Panc1 (cell line): Measurements from ENCODE around the gene MSANTD3. TPM values are rescaled to one million over a fixed set of nuclear protein-coding genes. Genes with fewer than 3 reads are reported as not detected.

ENCODE experiments used
- ATAC-seq: fragments of 200-7000 bp; cut with Tn5 transposase; 2 replicates; pipeline ENCODE4 v1.9.1; 2020; ENCODE audit warnings: mild to moderate bottlenecking, moderate library complexity
- BruUV-seq: library from RNA; stranded (reverse); fragments of 400-500 nt; replicated peaks from 2 replicates; lab custom pipeline; 2021; lab: Mats Ljungman, UMichigan
- CTCF ChIA-PET: fragments of 300-600 bp; sonication (Branson Sonifier 250); formaldehyde crosslinking; loops from one replicate; lab custom pipeline; 2022; ENCODE audit warnings: antibody characterized with exemption; lab: Charles Lee
- POLR2A ChIA-PET: fragments of 300-600 bp; sonication (Branson Sonifier 250); formaldehyde crosslinking; loops from one replicate; lab custom pipeline; 2022; ENCODE audit warnings: antibody characterized with exemption; lab: Charles Lee
- DNase-seq: peaks from one replicate; pipeline ENCODE4 v3.0.0-alpha.2; 2010; ENCODE audit warnings: low read depth, low spot score
- H3K27ac ChIP-seq: 2 replicates; pipeline ENCODE4 v1.5.1; 2011; ENCODE audit warnings: mild to moderate bottlenecking, low read length, inconsistent platforms
- H3K27me3 ChIP-seq: fragments of 200-500 bp; sonication (Bioruptor generic); 2 replicates; pipeline ENCODE4 v1.6.0; 2014; ENCODE audit warnings: low read length, inconsistent platforms; ENCODE audit not compliant: control insufficient read depth, insufficient read depth
- H3K36me3 ChIP-seq: fragments of 200-500 bp; sonication (Bioruptor generic); 2 replicates; pipeline ENCODE4 v1.5.1; 2014; ENCODE audit warnings: inconsistent platforms, mild to moderate bottlenecking, low read length, moderate library complexity; ENCODE audit not compliant: control insufficient read depth, insufficient read depth
- H3K4me1 ChIP-seq: 2 replicates; pipeline ENCODE4 v1.5.1; 2011; ENCODE audit warnings: inconsistent platforms, mild to moderate bottlenecking, low read length, moderate library complexity; ENCODE audit not compliant: control insufficient read depth, insufficient read depth
- H3K4me3 ChIP-seq, 2 experiments: 2 replicates each; pipeline ENCODE4 v1.5.1; 2011 to 2012; ENCODE audit warnings: low read depth in 2 of 2, low read length in 2 of 2, mild to moderate bottlenecking in 2 of 2, inconsistent platforms in 1 of 2, moderate library complexity in 1 of 2
- H3K9me3 ChIP-seq: fragments of 200-500 bp; sonication (Bioruptor generic); 2 replicates; pipeline ENCODE4 v1.5.1; 2014; ENCODE audit warnings: low read depth, mild to moderate bottlenecking, inconsistent platforms, low read length, moderate library complexity; ENCODE audit not compliant: control insufficient read depth, insufficient read depth
- POLR2AphosphoS5 ChIP-seq: IDR thresholded peaks from 2 replicates; pipeline ENCODE4 v1.6.1; 2012; ENCODE audit warnings: mild to moderate bottlenecking, low read depth, low read length, moderate library complexity
- SIN3A ChIP-seq: IDR thresholded peaks from 2 replicates; pipeline ENCODE4 v1.6.1; 2012; ENCODE audit warnings: low read depth, mild to moderate bottlenecking, low read length, moderate library complexity, borderline replicate concordance; ENCODE audit not compliant: insufficient read depth
- in situ Hi-C: cut with HindIII; loops from 2 replicates; pipeline ENCODE4 v1.10.0; 2016; ENCODE audit warnings: low sequenced_read_pairs, low pct_unique_long_range_greater_than_20kb
- intact Hi-C: fragments of 100-400 bp; cut with micrococcal nuclease; formaldehyde crosslinking; loops from one replicate; pipeline ENCODE4 v1.10.0; 2022; ENCODE audit not compliant: unreplicated experiment
- total RNA-seq: library from RNA; stranded (reverse); gene quantifications from one replicate; pipeline ENCODE4 v1.2.1, GENCODE V29; 2021; ENCODE audit not compliant: unreplicated experiment
- TF ChIP-seq, protein P1 (sequence below), 2 experiments: IDR thresholded peaks; 2 replicates each; pipeline ENCODE4 v1.6.1; 2011 to 2012; ENCODE audit warnings: low read depth in 2 of 2, control low read depth in 1 of 2, low read length in 1 of 2, mild to moderate bottlenecking in 1 of 2, moderate library complexity in 1 of 2; ENCODE audit not compliant: insufficient read depth in 1 of 2
- TF ChIP-seq, protein P2 (sequence below): fragments of 450-650 bp; IDR thresholded peaks from 2 replicates; pipeline ENCODE4 v1.5.1; 2017; ENCODE audit warnings: mild to moderate bottlenecking

Gene MSANTD3
- total RNA-seq, 1 experiment from 2014 or later = 58.7 TPM

DNA sequence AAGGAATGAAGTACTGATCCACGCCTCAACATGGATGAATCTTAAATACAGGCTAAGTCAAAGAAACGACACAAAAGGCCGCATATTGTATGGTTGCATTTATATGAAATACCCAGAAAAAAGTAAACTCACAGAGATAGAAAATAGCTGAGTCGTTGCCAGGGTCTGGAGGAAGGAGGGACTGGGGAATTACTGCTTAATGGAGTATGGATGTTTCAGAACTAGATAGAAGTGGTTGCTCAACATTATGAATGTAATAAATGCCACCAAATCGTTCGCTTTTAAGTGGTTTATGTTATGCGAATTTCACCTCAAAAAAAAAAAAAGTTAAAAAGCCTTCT, 784 bp upstream of the MSANTD3 start:
- POLR2A ChIA-PET = interaction anchor here (0.7 kb wide), 1 partner anchor 160 kb away, joined by 8 read pairs; no protein-coding TSS in a partner anchor
- H3K9me3 ChIP-seq = no peaks in the 10 kb centered on the region
- no TSS peak for BruUV-seq
- CTCF ChIA-PET = no interaction called here
- in situ Hi-C loops = no loop called here
- ATAC-seq (no peak), DNase-seq (no peak)
- H3K4me1 ChIP-seq = peaks cover 20% of the 10 kb centered on the region
- intact Hi-C loops = loop anchor here (5.0 kb wide), 1 partner anchor 74 kb away; the partner anchor contains the start of gene TEX10
- H3K36me3 ChIP-seq = no peaks in the 10 kb centered on the region
- TF ChIP-seq, protein P1, sequence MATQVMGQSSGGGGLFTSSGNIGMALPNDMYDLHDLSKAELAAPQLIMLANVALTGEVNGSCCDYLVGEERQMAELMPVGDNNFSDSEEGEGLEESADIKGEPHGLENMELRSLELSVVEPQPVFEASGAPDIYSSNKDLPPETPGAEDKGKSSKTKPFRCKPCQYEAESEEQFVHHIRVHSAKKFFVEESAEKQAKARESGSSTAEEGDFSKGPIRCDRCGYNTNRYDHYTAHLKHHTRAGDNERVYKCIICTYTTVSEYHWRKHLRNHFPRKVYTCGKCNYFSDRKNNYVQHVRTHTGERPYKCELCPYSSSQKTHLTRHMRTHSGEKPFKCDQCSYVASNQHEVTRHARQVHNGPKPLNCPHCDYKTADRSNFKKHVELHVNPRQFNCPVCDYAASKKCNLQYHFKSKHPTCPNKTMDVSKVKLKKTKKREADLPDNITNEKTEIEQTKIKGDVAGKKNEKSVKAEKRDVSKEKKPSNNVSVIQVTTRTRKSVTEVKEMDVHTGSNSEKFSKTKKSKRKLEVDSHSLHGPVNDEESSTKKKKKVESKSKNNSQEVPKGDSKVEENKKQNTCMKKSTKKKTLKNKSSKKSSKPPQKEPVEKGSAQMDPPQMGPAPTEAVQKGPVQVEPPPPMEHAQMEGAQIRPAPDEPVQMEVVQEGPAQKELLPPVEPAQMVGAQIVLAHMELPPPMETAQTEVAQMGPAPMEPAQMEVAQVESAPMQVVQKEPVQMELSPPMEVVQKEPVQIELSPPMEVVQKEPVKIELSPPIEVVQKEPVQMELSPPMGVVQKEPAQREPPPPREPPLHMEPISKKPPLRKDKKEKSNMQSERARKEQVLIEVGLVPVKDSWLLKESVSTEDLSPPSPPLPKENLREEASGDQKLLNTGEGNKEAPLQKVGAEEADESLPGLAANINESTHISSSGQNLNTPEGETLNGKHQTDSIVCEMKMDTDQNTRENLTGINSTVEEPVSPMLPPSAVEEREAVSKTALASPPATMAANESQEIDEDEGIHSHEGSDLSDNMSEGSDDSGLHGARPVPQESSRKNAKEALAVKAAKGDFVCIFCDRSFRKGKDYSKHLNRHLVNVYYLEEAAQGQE (IDR thresholded peaks at IDR 0.05; ENCODE audit: insufficient read depth in 1 of 2, low read depth in 2 of 2, low read length in 1 of 2) = no peak
- TF ChIP-seq POLR2AphosphoS5 = no peak
- TF ChIP-seq, protein P2, sequence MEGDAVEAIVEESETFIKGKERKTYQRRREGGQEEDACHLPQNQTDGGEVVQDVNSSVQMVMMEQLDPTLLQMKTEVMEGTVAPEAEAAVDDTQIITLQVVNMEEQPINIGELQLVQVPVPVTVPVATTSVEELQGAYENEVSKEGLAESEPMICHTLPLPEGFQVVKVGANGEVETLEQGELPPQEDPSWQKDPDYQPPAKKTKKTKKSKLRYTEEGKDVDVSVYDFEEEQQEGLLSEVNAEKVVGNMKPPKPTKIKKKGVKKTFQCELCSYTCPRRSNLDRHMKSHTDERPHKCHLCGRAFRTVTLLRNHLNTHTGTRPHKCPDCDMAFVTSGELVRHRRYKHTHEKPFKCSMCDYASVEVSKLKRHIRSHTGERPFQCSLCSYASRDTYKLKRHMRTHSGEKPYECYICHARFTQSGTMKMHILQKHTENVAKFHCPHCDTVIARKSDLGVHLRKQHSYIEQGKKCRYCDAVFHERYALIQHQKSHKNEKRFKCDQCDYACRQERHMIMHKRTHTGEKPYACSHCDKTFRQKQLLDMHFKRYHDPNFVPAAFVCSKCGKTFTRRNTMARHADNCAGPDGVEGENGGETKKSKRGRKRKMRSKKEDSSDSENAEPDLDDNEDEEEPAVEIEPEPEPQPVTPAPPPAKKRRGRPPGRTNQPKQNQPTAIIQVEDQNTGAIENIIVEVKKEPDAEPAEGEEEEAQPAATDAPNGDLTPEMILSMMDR = no peak
- TF ChIP-seq SIN3A = no peak
- H3K27ac ChIP-seq = peak overlapping the region; percentile 94
- peak overlapping the region; percentile 72 to 90 for H3K4me3 ChIP-seq
- no peaks in the 10 kb centered on the region for H3K27me3 ChIP-seq

DNA sequence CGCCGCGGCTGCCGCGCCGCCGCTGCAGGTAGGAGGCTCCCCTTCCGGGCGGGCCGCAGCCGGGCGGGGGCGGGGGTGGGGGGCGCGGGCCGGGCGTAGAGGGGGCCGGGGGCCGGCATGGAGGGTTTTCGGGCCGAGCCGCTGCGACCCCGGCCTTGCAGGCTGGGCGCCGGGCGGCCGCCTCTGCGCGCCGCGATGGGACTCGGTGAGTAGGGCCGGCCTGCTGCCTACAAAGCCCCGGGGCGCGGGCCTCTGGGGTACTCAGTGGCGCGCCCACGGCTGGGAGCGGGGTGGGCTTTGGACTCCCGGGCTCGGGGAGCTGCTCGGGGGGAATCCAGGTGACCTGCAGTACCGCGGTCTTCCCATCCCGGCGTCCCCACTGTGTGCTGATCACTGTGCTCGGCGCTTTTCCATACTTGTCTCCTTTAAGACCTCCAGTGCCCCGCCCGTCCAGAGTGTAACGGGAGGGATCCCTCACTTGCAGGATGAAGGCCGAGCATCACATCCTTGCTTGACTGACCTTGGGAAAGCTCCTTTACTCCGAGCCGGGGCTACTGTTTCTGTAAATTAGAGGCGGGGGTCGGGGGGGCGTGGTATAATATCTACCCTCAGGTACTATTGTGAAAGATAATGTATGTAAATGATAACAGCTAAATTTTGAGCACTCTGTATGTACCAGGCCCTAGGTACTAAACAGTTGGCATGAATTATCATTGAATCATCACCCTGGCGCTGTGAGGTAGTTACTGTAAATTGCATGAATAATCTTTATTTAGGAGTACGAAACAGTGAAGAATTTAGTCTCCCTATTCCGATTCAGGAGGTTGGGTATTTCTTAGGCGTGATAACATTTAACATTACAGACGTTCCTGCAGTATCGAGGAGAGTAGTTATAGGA, 672 bp downstream of the MSANTD3 start:
- Histone ChIP-seq H3K27ac (peak overlapping the region; percentile 92), H3K9me3 (no peaks in the 10 kb centered on the region), H3K36me3 (no peaks in the 10 kb centered on the region), H3K4me1 (peaks cover 20% of the 10 kb centered on the region), H3K4me3 (peak overlapping the region; percentile 67 to 73), H3K27me3 (no peaks in the 10 kb centered on the region)
- ChIA-PET CTCF (no interaction called here), POLR2A (no interaction called here)
- TSS peak; percentile 77 for BruUV-seq
- in situ Hi-C loops (no loop called here), intact Hi-C loops (loop anchor here (5.0 kb wide), 1 partner anchor 75 kb away; the partner anchor contains the start of gene TEX10)
- TF ChIP-seq, protein P2 = no peak
- no peak for TF ChIP-seq POLR2AphosphoS5
- ATAC-seq (peak; percentile 76), DNase-seq (no peak)
